HG03460 (cell line): ENCODE data around the gene SLC29A4.
"Not testable (repeated sequence)": the region's sequence is repeated elsewhere in the genome, so short reads cannot be mapped to it uniquely, and the experiment has no call there.

ENCODE experiments used
- ATAC-seq: cut with Tn5 transposase; IDR thresholded peaks from one replicate; pipeline ENCODE4 v1.9.1; 2021; ENCODE audit not compliant: unreplicated experiment

The SLC29A4 gene

GRCh38 chr7:5320802-5321396, 38.2 kb downstream of the SLC29A4 start:
- no peak for ATAC-seq

DNA sequence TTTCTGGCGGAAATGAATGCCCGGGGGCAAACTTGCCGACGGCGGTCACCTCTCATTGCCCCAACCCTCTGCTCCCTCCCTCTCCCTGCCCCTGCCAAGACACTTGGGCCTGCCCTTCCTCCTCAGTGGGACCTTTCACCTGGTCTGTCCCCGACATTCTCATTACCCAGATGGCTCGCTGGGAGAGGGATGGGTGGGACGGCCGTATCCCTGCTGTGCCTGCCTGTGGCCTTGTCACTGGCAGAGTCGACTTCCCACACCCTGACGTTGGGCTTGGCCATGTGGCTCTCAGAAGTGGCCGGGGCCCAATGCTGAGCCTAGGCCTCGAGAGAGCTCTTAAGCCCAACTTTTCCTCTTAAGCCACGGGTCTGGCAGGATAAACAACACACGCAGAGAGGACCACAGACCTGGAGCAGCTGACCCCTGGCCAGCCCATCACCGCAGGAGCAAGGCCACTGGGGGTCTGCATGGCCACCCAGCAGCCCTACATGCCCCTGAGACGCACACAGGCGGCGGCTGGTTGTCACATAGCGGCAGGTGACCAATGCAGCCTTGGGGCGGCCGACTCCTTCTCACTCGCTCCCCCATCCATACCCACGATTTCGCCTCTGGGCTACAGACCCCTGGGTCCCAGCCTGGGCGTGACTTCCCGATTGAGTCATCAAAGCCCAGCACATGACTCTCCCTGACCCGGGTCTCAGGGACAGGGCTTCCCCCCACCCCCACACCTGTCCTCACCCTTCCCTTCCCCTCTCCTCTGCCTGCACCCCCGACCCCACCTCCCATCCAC, 40.1 kb downstream of the SLC29A4 start:
- no peak for ATAC-seq

DNA sequence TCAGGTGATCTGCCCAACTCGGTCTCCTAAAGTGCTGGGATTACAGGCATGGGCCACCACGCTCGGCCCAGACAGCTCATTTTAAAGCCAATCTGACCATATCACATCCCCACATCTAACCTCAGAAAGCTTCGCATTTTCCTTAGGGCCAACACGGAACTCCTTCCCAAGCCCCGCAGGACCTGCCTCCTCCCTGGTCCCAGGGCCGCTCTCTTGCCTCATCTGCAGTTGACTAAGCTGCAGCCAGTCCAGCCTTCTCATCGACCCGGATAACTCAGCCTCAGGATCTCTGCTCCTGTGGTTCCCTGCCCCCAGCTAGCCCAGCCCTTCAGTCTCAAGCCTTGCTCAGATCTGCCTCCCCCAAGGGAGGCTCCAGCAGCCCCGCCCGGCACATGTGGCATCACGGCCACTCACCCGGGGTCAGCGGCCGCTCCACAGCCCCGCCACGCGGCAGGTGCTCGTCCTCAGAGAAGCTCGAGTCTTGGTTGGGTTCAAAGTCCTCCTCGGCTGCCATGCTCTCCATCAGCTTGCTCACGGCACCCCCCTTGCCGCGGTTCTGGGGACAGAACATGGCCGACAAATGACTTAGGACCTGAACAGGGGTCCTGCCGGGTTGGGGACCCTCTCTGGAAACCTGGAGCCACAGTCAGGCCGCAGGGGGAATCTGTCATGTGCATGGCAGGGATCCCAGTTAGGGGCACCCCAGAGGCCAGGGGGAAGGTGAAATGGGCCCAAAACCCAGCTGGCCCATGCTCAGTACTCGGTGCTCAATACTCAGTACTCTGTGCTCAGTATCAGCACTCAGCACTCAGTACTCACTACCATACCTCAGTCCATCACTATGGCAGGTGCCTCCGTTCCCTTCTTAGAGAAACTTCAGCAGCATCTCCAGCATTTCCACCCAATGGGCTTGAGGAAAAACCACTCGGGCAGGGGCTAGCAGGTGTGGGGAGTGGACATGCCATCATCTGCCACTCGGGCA, 41.3 kb downstream of the SLC29A4 start:
- ATAC-seq = not testable (repeated sequence)

DNA sequence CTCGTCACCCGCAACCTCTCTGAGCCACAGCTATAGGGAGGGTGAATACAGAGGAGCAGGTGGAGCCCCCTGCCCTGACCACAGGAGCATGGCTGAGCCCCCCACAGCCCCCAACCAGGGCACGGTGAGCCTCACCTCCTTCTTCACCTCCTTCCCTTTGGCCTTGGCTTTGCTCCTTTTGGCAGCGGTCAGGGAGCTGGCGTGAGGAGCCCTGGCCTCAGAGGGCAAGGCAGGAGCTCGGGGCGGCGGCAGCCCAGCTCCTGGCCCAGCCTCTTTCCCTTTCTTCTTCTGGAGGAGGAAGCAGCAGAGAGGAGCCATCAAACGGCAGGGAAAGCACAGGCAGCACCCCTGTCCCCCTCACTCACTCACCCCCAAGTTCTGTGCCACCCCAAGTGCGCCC, 42.2 kb downstream of the SLC29A4 start:
- ATAC-seq = no peak

DNA sequence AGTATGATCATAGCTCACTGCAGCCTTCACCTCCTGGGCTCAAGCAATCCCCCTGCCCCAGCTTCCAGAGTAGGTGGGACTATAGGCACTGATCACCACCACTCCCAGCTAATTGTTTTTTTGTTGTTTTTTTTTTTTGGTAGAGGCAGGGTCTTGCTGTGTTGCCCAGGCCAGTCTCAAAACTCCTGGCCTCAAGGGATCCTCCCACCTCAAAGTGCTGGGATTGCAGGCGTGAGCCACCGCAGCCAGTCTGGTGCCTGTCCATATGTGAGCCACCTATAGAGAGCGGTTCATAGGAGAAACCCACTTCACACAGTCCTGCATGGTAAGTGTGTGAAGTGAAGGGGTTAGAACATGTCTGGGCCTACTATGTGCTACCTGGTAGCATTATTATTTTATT, 47.5 kb downstream of the SLC29A4 start:
- ATAC-seq = no peak

DNA sequence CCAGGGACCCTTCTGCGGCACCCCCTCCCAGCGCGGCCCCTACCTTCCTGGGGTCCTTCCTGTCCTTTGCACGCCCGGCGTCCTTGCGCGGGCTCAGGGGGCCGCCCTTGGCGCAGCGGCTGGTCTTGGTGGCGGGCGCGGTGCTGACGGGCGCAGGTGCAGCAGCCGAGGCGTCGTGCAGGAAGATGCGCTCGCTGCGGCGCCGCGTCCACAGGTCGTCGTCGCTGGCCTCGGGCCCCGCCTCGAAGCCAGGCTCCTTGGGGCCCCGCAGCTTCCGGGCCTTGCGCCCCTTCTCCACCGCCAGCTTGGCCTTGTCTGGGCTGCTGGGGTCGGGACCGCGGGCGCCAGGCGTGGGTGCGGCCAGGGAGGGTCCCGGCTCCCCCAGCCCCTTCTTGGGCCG, 49.8 kb downstream of the SLC29A4 start:
- no peak for ATAC-seq

DNA sequence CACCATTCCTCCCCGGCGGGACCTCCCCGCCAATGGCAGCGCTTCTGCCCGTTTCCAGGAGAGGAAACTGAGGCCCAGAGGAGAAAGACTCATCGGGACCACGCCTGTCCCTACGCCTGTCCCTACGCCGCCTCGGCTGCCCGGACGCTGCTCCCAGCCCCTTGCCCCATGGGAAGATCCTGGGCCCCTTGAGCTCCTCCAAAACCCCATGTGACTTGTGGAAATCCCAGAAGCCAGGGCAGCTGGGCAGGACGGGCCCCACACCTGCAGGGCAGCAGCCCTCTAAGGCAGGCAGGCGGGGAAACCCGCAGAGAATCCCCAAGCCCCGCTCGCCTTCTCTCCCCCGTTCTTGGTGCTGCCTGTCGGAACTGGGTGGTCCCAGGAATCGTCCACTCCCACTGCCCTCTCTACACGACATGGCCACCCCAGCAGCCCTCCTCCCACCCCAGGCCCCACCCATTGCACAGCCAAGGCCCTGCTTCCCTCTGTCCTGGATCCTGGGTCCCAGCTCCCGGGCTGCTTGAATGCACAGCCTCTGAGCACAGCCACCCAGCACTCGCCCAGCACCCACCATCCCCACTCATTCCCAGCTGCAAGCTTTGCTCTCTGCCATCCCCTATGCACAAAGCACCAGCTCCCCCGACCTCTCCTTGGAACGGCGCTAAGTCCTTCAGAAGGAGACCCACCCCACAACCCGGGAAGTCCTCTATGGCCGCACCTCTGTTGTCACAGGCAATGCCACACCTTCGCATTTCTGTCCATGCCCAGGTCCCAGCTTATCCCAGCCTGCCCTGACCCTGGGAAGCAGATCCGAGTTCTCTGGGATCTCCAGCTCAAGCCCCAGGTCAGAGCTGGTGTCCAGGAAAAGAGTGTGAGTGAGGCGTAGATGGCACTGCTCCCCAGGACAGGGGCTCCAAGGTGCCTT, 50.6 kb downstream of the SLC29A4 start:
- ATAC-seq = no peak

GRCh38 chr7:5334671-5335070, 51.9 kb downstream of the SLC29A4 start:
- ATAC-seq = no peak

- no peak for ATAC-seq
Measured at GRCh38 chr7:5337047-5337446, 54.3 kb downstream of the SLC29A4 start.

GRCh38 chr7:5339955-5340354, 57.2 kb downstream of the SLC29A4 start:
- ATAC-seq = no peak

- no peak for ATAC-seq
Measured at GRCh38 chr7:5342631-5343030, 59.9 kb downstream of the SLC29A4 start.

DNA sequence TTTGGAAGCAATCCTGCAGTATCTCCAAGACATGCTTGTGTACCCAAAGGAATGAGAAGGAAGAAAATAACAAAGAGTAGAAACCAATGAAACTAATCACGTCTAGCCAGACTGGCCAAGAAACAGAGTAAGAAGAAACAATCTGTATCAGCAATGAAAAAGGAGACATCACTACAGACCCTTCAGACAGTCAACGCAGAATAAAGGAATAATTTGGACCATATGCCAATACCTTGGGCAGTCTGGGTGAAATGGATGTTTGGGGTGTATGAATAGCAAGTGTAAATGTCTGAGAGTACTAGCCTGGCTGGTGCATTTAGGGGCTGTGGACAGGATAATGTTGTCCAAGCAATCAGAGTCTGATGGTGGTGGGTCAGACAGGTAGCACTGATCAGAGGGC, 61.1 kb downstream of the SLC29A4 start:
- no peak for ATAC-seq

- ATAC-seq = no peak
Measured at GRCh38 chr7:5344342-5344741, 61.6 kb downstream of the SLC29A4 start.

GRCh38 chr7:5345171-5345570, 62.4 kb downstream of the SLC29A4 start:
- ATAC-seq = no peak

DNA sequence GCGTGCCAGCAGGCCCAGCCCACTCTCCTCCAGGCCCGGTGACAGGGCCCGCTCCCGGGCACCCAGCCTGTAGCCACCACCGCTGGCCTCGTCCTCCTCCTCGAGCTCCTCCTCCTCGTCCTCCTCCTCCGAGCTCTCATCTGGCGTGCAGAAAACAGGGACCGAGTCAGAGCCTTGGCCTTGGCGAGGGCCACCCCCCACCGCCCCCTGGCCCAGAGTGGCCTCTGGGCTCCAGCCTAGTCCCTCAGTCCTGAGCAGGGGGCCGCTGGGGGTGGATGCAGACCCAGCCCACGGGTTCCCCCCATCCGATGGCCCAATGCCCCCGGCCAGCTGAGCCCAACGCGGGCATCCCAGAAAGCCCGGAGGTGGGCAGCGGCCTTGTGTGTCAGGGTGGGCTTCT, 62.9 kb downstream of the SLC29A4 start:
- ATAC-seq = no peak

DNA sequence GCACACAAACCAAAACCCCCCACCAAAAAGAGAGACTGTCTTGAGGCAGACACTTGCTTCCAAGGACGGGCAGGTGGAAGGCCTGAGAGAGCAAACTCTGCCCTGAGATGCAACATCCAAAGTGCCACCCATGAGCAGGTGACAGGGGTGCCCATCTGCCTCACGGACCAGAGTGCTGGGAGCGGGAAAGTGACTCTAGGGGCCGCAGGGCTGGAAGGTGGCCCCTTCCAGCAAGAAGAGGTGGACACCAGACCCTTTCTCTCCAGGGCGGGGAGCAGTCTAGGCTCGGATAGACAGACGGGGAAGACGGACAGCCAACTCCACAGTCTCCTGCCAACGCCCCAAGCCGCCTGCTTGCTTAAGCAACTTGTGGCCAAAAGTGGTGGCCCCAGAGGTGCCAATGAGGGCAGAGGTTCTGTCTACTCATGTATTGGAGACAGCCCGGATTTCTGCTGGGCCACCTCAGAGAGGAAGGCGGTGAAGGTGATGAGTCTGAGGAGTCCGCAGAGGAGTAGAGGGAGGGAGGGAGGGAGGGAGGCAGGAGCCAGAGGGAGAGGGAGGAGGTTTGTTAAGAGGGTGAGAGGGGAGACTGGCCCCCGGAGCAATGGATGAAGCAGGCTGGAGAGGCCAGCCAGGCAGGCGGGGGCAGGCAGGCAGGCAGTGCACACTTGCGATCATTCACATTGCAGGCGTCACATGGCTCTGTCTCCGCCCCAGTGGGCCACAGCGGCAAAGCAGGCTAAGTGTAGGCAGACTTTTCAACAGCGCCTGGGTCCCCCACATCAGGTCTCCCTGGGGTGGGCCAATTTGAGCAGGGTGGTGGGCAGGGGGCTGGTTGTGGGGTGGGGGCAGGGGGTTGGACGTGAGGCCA, 65.6 kb downstream of the SLC29A4 start:
- no peak for ATAC-seq

GRCh38 chr7:5349005-5349380, 66.2 kb downstream of the SLC29A4 start:
- no peak for ATAC-seq

DNA sequence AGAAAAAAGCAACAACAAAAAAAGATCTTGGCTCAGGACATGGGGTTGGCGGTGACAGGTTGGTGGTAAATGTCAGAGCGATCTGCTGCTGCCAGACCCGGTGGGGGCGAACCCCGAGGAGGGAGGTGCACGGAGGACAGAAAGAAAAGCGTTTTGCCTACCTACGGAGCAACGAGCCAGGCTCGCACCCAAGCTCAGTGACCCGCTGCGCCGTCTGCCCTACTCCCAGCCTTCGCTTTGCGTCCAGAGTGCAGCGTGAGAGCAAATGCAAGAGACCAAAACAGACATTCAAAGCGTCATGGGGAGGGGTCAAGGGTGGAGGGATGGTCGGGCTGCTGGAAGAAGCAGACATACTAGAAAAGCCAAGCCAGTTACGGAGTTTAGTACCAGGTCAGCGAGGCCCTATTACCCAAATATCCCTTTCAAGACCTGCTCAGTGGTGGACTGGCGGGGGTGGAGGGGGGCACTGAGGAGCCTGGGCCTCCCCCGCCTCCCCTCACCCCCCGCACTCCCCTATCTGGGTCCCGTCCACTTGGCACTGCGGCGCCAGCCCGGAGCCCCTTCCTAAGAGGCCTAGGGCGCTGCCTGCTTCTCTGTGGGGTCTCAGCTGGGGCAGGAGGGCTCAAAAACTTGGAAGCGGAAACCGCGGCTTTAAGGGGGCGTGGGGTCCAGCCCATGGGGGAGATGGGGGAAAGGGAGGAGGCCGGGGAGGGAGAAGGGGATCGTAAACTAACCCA, 66.9 kb downstream of the SLC29A4 start:
- ATAC-seq = no peak

DNA sequence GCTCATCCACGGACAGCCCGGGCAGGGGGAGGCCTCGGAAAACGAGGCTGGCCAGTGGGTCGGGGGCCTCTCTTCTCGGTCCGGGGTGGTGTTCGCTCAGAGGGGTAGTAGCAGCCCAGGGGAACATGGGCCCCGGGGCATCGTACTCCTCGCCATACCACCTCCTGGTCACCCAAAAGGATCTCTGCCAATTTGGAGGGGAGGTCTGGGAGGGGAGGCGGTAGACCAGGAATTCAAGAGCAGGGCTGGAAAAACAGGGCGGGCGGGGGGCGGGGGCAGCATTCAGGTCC, 67.4 kb downstream of the SLC29A4 start:
- no peak for ATAC-seq
